Keratinocyte (primary cell): ENCODE results near the gene CTTN. TPM values are rescaled to one million over a fixed set of nuclear protein-coding genes. Genes with fewer than 3 reads are reported as not detected.

Experiments
- DNase-seq: peaks from one replicate; pipeline ENCODE4 v3.0.0-alpha.2; 2011; ENCODE audit warnings: low read depth, missing footprints, low spot score
- FAIRE-seq: peaks from 2 replicates; lab custom pipeline; 2011; peaks lifted over from hg19 to GRCh38; lab: Jason Lieb, UNC
- H2AFZ ChIP-seq: 2 replicates; pipeline ENCODE4 v1.6.0; 2012; ENCODE audit warnings: low read length, control low read depth, inconsistent platforms; ENCODE audit not compliant: control insufficient read depth
- H3K27ac ChIP-seq: 2 replicates; pipeline ENCODE4 v1.5.1; 2011; ENCODE audit warnings: low read length; ENCODE audit not compliant: control insufficient read depth, insufficient read depth
- H3K27me3 ChIP-seq: 3 replicates; pipeline ENCODE4 v1.6.0; 2011; ENCODE audit warnings: low read length; ENCODE audit not compliant: control insufficient read depth, insufficient read depth; ENCODE audit errors: extremely low read depth
- H3K36me3 ChIP-seq, 2 experiments: 2 replicates in 1 of 2; 3 replicates in 1 of 2; pipeline ENCODE4 v1.5.1; 2011; ENCODE audit warnings: low read length in 2 of 2, mild to moderate bottlenecking in 1 of 2; ENCODE audit not compliant: control insufficient read depth in 2 of 2, insufficient read depth in 2 of 2; ENCODE audit errors: extremely low read depth in 1 of 2
- H3K4me1 ChIP-seq: 3 replicates; pipeline ENCODE4 v1.5.1; 2011; ENCODE audit warnings: low read length; ENCODE audit not compliant: control insufficient read depth, insufficient read depth; ENCODE audit errors: extremely low read depth
- H3K4me2 ChIP-seq: 3 replicates; pipeline ENCODE4 v1.6.0; 2011; ENCODE audit warnings: low read depth, low read length; ENCODE audit not compliant: control insufficient read depth, insufficient read depth; ENCODE audit errors: extremely low read depth
- H3K4me3 ChIP-seq, 3 experiments: fragments of 200-600 bp in 1 of 3; sonication (generic) in 1 of 3; 2 replicates in 2 of 3; 3 replicates in 1 of 3; pipeline ENCODE4 v1.5.1; 2011 to 2016; ENCODE audit warnings: low read length in 3 of 3, mild to moderate bottlenecking in 3 of 3, control low read depth in 2 of 3, inconsistent platforms in 1 of 3, low read depth in 1 of 3, mixed read lengths in 1 of 3, mixed run types in 1 of 3, moderate library complexity in 1 of 3; ENCODE audit not compliant: control insufficient read depth in 2 of 3, insufficient read depth in 2 of 3; ENCODE audit errors: extremely low read depth in 1 of 3
- H3K79me2 ChIP-seq: 2 replicates; pipeline ENCODE4 v1.6.0; 2012; ENCODE audit warnings: low read length; ENCODE audit not compliant: control insufficient read depth, insufficient read depth
- H3K9ac ChIP-seq: 3 replicates; pipeline ENCODE4 v1.6.0; 2011; ENCODE audit warnings: low read length; ENCODE audit not compliant: control insufficient read depth, insufficient read depth; ENCODE audit errors: extremely low read depth
- H3K9me1 ChIP-seq: 3 replicates; pipeline ENCODE4 v1.6.0; 2011; ENCODE audit warnings: low read length; ENCODE audit not compliant: control insufficient read depth, insufficient read depth; ENCODE audit errors: extremely low read depth
- H3K9me3 ChIP-seq: 2 replicates; pipeline ENCODE4 v1.5.1; 2012; ENCODE audit warnings: low read depth, low read length; ENCODE audit not compliant: control insufficient read depth
- H4K20me1 ChIP-seq: 3 replicates; pipeline ENCODE4 v1.6.0; 2011; ENCODE audit warnings: low read length; ENCODE audit not compliant: control insufficient read depth, insufficient read depth; ENCODE audit errors: extremely low read depth
- CTCF ChIP-seq, 3 experiments: IDR thresholded peaks in 1 of 3; conservative IDR thresholded peaks in 1 of 3; optimal IDR thresholded peaks in 1 of 3; 2 replicates in 2 of 3; 3 replicates in 1 of 3; pipeline versions ENCODE3 to v1.5.1; 2011; ENCODE audit warnings: low read length in 3 of 3, mild to moderate bottlenecking in 3 of 3, moderate library complexity in 2 of 3, control low read depth in 1 of 3, inconsistent platforms in 1 of 3; ENCODE audit not compliant: insufficient read depth in 2 of 3; ENCODE audit errors: extremely low read depth in 1 of 3
- EZH2 ChIP-seq: IDR thresholded peaks from one replicate; pipeline ENCODE4 v1.6.1; 2012; ENCODE audit warnings: inconsistent platforms, mild to moderate bottlenecking, low read length, moderate library complexity
- dilution Hi-C: fragments of 300-500 bp; cut with MboI; formaldehyde crosslinking; loops from one replicate; pipeline ENCODE4 v1.7.0; 2020; ENCODE audit warnings: low sequenced_read_pairs; ENCODE audit not compliant: extremely low pct_ligation_motif_present
- polyA plus RNA-seq, 5 experiments: library from polyadenylated mRNA; depleted of rRNA in 3 of 5; stranded (reverse) in 3 of 5; stranded (forward) in 1 of 5; unstranded in 1 of 5; fragments of >200 nt; gene quantifications; 1 replicate in 1 of 5; 2 replicates in 3 of 5; 3 replicates in 1 of 5; pipeline versions ENCODE4 v1.2.1 to v1.2.3, GENCODE V29; 2011 to 2012; ENCODE audit warnings: missing spikeins in 2 of 5, low read depth in 1 of 5, low replicate concordance in 1 of 5

The CTTN gene
- polyA plus RNA-seq, 1 donor (not counting 4 experiments of a cell fraction or from before 2014, with no cell fraction given): 184 TPM

DNA sequence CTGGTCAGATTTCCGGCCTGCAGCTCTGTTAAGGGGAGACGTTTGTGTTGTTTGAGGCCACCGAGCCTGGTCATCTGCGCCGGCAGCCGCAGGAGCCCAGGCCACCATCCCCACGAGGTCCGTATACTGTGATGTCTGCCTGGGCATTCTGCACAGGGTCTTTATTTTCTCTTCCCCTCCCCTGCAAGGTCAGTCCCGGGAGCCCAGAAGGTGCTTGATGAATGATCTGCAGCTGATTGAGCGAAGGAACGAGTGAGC, 45.4 kb downstream of the CTTN start:
- H3K27me3 ChIP-seq: no peaks in the 10 kb centered on the region
- no peak overlapping the region for H3K27ac ChIP-seq
- H2AFZ ChIP-seq: no peak overlapping the region
- no peak for FAIRE-seq
- DNase-seq: no peak
- H3K79me2 ChIP-seq: no peaks in the 10 kb centered on the region
- no peak for TF ChIP-seq EZH2
- TF ChIP-seq CTCF (optimal IDR thresholded peaks at IDR 0.05 in 1 of 3, IDR thresholded peaks at IDR 0.05 in 1 of 3, conservative IDR thresholded peaks at IDR 0.05 in 1 of 3; ENCODE audit: extremely low read depth in 1 of 3, insufficient read depth in 2 of 3, low read length in 3 of 3): no peak
- H3K9me3 ChIP-seq: no peaks in the 10 kb centered on the region
- dilution Hi-C loops: no loop called here
- H3K36me3 ChIP-seq: no peaks in the 10 kb centered on the region
- no peaks in the 10 kb centered on the region for H4K20me1 ChIP-seq
- H3K9me1 ChIP-seq: no peaks in the 10 kb centered on the region
- no peaks in the 10 kb centered on the region for H3K4me1 ChIP-seq
- H3K4me3 ChIP-seq: no peak overlapping the region
- no peak overlapping the region for H3K9ac ChIP-seq
- H3K4me2 ChIP-seq: no peak overlapping the region

- Histone ChIP-seq H3K27ac (no peak overlapping the region), H3K9me3 (no peaks in the 10 kb centered on the region), H3K36me3 (no peaks in the 10 kb centered on the region), H3K4me2 (no peak overlapping the region), H3K4me3 (no peak overlapping the region), H3K9me1 (no peaks in the 10 kb centered on the region), H3K79me2 (no peaks in the 10 kb centered on the region), H2AFZ (no peak overlapping the region), H3K4me1 (no peaks in the 10 kb centered on the region), H4K20me1 (no peaks in the 10 kb centered on the region), H3K9ac (no peak overlapping the region), H3K27me3 (no peaks in the 10 kb centered on the region)
- dilution Hi-C loops: no loop called here
- no peak for FAIRE-seq
- no peak for TF ChIP-seq CTCF (optimal IDR thresholded peaks at IDR 0.05 in 1 of 3, IDR thresholded peaks at IDR 0.05 in 1 of 3, conservative IDR thresholded peaks at IDR 0.05 in 1 of 3; ENCODE audit: extremely low read depth in 1 of 3, insufficient read depth in 2 of 3, low read length in 3 of 3)
- TF ChIP-seq EZH2: no peak
- DNase-seq: no peak
Measured at GRCh38 chr11:70445091-70445490, 46.8 kb downstream of the CTTN start.
